Body of pancreas (tissue), 4 donors: ENCODE results near the gene CMIP. TPM values are rescaled to one million over a fixed set of nuclear protein-coding genes. Genes with fewer than 3 reads are reported as not detected.
A peak's percentile ranks its signal among the peaks of the same experiment; 100 is the strongest.

ENCODE experiments used
- ATAC-seq: fragments of 150-250 bp; one replicate; pipeline ENCODE4 v1.9.1; 2016
- DNase-seq, 4 donors: peaks; one replicate each; pipeline ENCODE4 v3.0.0-alpha.2; 2019
- H3K27ac ChIP-seq, 4 donors: fragments of 200-600 bp; sonication (generic); 1 replicate in 3 of 4; 2 replicates in 1 of 4; pipeline versions ENCODE4 v1.5.1 to v1.6.1; 2016 to 2019; ENCODE audit warnings: mild to moderate bottlenecking in 1 of 4, mixed read lengths in 1 of 4, moderate library complexity in 1 of 4
- H3K27me3 ChIP-seq, 2 donors: fragments of 200-600 bp; sonication (generic); one replicate each; pipeline ENCODE4 v1.6.0; 2016; ENCODE audit warnings: mild to moderate bottlenecking in 1 of 2
- H3K36me3 ChIP-seq, 2 donors: fragments of 200-600 bp; sonication (generic); replicated peaks in 1 of 2; 2 replicates each; pipeline ENCODE4 v1.5.1; 2016; ENCODE audit warnings: low read depth in 2 of 2; ENCODE audit not compliant: insufficient read depth in 1 of 2
- H3K4me1 ChIP-seq: fragments of 200-600 bp; sonication (generic); one replicate; pipeline ENCODE4 v1.6.0; 2016
- H3K4me3 ChIP-seq, 2 donors: fragments of 200-600 bp; sonication (generic); 1 replicate in 1 of 2; 2 replicates in 1 of 2; pipeline ENCODE4 v1.5.1; 2016 to 2019
- H3K9me3 ChIP-seq, 3 donors: fragments of 200-600 bp; sonication (generic); 1 replicate in 2 of 3; 2 replicates in 1 of 3; pipeline ENCODE4 v1.5.1; 2016
- POLR2A ChIP-seq, 3 donors: fragments of 450-650 bp; IDR thresholded peaks; one replicate each; pipeline ENCODE4 v1.6.1; 2016; ENCODE audit warnings: antibody characterized with exemption in 3 of 3, mild to moderate bottlenecking in 2 of 3
- WGBS, 2 donors: methylation state at CpG; one replicate each; pipeline ENCODE4 v1.1.5; 2017; 5-methylcytosine and 5-hydroxymethylcytosine counted together
- intact Hi-C: fragments of 100-400 bp; cut with DNase I; formaldehyde crosslinking; loops from one replicate; pipeline ENCODE4 v1.15.1; 2023
- total RNA-seq, 2 donors: library from RNA; depleted of rRNA; stranded (reverse); fragments of >200 nt; gene quantifications; one replicate each; pipeline ENCODE4 v1.1.0, GENCODE V29; 2016
- TF ChIP-seq, protein P1 (sequence below), 7 experiments: fragments of 450-650 bp in 4 of 7; fragments of 200-600 bp in 3 of 7; sonication (generic) in 3 of 7; IDR thresholded peaks; one replicate each; pipeline ENCODE4 v1.5.1; 2016 to 2019; ENCODE audit warnings: antibody characterized with exemption in 7 of 7

CMIP gene
- total RNA-seq, 2 donors from 2014 or later: 18.7 to 18.8 TPM

DNA sequence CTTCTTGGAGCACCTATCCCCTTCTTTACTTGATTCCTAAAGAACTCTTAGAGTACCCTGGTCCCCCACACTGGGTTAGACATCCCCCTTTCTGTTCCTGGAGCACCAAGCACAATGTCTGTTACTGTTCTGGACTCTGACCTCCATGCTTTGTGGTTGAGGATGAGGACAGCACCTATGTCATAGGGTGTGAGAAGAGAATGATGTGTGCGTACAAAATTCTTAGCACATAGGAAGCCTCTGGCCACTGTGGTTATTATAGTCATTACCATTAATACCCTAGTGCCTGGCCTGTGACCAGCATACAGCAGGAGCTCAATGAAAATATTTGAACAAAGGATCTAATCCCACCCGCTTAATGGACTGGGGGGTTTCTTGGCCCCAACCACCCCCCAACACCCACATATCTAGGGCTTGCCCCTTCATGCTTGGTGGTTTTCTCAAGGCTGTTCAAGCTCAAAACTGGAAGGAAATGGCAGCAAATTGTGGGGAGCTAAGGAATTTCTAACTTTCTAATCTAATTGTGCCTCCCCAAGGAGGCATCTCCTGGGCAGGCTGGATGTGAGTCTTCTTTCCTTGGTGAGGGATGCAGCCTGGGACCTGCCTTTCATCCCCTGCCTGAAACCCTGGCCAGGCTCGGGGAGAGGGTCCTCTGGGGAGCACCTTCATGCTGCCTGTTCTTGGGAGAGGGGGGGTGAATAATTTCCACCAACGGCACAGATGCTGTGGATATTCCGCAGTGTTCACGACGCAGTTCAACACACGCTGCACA is 1.5 kb upstream of the CMIP start:
- intact Hi-C loops: no loop called here
- no peak for ATAC-seq
- no peaks in the 10 kb centered on the region for H3K27me3 ChIP-seq
- no peak for DNase-seq
- H3K4me1 ChIP-seq: peaks cover 21% of the 10 kb centered on the region
- no peaks in the 10 kb centered on the region for H3K36me3 ChIP-seq
- H3K27ac ChIP-seq: peak overlapping the region in 3 of 4 donors; percentile 60 to 78 (median 68)
- WGBS, 2 donors: 71 to 81% methylated on average over 8 of the region's 8 CpGs
- H3K4me3 ChIP-seq: no peak overlapping the region
- TF ChIP-seq, protein P1, sequence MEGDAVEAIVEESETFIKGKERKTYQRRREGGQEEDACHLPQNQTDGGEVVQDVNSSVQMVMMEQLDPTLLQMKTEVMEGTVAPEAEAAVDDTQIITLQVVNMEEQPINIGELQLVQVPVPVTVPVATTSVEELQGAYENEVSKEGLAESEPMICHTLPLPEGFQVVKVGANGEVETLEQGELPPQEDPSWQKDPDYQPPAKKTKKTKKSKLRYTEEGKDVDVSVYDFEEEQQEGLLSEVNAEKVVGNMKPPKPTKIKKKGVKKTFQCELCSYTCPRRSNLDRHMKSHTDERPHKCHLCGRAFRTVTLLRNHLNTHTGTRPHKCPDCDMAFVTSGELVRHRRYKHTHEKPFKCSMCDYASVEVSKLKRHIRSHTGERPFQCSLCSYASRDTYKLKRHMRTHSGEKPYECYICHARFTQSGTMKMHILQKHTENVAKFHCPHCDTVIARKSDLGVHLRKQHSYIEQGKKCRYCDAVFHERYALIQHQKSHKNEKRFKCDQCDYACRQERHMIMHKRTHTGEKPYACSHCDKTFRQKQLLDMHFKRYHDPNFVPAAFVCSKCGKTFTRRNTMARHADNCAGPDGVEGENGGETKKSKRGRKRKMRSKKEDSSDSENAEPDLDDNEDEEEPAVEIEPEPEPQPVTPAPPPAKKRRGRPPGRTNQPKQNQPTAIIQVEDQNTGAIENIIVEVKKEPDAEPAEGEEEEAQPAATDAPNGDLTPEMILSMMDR (IDR thresholded peaks at IDR 0.05): no peak
- TF ChIP-seq POLR2A (IDR thresholded peaks at IDR 0.05): no peak
- H3K9me3 ChIP-seq: no peaks in the 10 kb centered on the region

DNA sequence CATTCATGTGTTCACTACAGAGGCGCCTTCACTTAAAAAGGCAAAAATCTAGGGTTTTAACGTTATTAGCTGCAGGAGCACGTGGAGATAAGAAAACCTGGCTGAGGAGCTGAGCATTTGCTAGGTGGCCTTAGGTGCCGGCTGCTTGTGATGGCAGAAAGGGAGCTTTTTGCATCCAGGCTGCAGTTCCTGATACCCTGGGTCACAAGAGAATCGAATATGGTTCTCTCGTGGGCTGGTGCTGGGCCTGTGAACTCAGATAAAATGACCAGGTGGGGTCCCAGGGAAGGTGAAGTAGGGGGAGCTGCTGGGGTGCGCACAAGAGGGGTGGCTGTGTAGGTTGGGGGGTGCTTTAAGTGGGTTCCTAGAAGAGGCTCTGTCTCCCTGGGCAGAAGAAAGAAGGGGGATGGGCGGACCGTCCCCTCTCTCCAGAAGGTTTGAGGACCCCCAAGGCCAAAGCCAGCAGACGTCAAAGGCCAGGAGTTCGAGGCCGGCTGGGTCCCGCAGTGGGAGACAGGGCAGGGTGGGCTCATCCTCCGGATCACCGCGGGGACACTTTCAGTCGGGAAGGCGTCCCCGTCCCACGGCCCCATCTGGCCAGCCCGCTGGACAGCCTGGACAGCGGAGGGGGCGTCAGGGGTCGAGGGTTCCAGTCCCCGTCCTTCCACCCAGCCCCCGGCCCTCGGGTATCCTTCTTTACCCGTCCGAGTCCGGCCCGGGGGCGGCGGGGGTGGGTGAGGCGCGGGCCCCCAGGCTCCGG is 740 bp upstream of the CMIP start:
- Histone ChIP-seq H3K9me3 (no peaks in the 10 kb centered on the region), H3K36me3 (no peaks in the 10 kb centered on the region), H3K27ac (peak overlapping the region; percentile 6 to 78 (median 64)), H3K27me3 (no peaks in the 10 kb centered on the region), H3K4me1 (peaks cover 29% of the 10 kb centered on the region), H3K4me3 (no peak overlapping the region)
- DNase-seq (peak; percentile 29 to 55 (median 38)), ATAC-seq (peak; percentile 8)
- no peak for TF ChIP-seq POLR2A (IDR thresholded peaks at IDR 0.05)
- TF ChIP-seq, protein P1 (IDR thresholded peaks at IDR 0.05): no peak
- intact Hi-C loops: no loop called here
- 10 to 26% methylated on average over 9 to 36 of the region's 36 CpGs for WGBS, 2 donors

DNA sequence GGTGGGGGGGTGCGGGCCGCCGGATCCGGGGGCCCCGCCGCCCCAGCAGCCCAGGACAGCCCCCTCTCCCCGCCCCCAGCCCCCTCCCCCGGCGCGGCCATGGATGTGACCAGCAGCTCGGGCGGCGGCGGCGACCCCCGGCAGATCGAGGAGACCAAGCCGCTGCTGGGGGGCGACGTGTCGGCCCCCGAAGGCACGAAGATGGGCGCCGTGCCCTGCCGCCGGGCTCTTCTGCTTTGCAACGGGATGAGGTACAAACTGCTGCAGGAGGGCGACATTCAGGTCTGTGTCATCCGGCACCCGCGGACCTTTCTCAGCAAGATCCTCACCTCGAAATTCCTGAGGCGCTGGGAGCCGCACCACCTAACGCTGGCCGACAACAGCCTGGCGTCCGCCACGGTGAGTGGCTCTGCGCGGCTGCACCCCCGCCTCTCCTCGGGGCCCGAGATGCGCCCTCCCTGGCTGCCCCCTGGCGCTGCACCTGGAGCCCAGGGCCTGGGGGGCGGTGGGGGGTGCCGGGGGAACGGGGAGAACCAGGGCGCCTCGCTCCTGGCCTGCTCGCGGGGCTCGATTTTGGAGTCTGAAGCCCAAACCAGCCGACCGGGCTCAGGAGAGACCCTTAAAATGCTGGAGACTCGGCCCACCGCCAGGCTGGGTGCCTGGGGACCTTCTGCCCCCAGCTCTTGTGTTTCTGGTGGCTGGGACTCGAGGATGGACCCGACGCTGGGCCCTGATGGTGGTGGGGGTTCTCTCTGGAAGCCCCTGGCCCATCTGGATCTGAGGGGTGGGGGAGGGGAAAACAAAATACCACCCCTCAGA is 744 bp downstream of the CMIP start:
- DNase-seq (peak; percentile 56 to 62 (median 60)), ATAC-seq (peak; percentile 34)
- H3K4me3 ChIP-seq: peak overlapping the region; percentile 35 to 66
- H3K27ac ChIP-seq: peak overlapping the region; percentile 71 to 91 (median 88)
- H3K27me3 ChIP-seq: no peaks in the 10 kb centered on the region
- peaks cover 43% of the 10 kb centered on the region for H3K4me1 ChIP-seq
- no peaks in the 10 kb centered on the region for H3K9me3 ChIP-seq
- intact Hi-C loops: no loop called here
- 0 to 1% methylated on average over 3 to 43 of the region's 62 CpGs for WGBS, 2 donors
- TF ChIP-seq, protein P1 (IDR thresholded peaks at IDR 0.05): peak in 2 of 7 experiments; percentile 7 to 23
- TF ChIP-seq POLR2A (IDR thresholded peaks at IDR 0.05): peak in 2 of 3 donors; percentile 40 to 48
- H3K36me3 ChIP-seq: no peaks in the 10 kb centered on the region

DNA sequence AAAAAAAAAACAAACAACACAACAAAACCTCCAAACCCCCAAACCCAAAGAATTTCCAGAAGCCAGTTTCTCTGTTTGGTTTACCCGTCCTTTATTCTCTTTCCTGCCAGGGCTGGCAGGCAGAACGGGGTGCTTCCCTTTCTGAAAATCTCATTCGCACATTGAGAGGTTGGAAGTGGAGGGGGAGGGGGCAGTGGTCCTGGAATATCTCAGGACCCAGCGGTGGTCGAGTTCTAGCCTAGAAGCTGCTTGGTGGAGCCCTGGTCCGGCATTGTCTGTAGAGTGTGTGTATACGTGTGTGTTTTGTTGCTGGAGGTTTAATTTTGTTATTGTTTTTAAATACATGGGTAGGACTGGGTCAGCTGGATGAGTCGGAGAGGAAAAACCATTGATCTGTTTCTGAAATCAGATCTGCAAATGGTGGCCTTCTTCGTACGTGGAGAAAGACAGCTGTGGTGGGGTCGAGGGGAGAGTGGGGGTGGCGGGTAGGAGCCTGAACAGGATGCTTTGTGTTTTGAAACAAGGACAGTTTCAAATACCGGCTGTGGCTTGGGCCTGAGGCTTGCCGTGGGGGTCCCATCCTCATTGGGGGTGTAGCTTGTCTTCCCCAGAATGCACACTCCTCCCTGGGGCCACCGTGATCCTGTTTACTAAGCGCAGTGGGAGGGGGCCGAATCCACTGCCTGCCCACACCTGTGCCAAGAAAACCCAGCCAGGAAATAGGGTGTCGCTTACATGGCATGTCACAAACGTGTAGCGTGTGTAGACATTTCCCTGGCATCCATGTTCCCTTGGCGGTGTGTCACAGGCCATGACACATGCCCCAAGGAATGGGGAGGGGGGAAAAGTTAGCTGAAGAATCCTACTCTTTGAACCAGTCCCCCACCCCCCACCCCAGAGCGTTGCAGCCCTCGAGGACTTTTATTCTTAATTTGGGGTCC is 1.6 kb downstream of the CMIP start:
- Histone ChIP-seq H3K36me3 (no peaks in the 10 kb centered on the region), H3K9me3 (no peaks in the 10 kb centered on the region), H3K4me3 (peak overlapping the region; percentile 35 to 66), H3K4me1 (peaks cover 44% of the 10 kb centered on the region), H3K27me3 (no peaks in the 10 kb centered on the region), H3K27ac (peak overlapping the region; percentile 71 to 91 (median 88))
- intact Hi-C loops: no loop called here
- WGBS, 2 donors: 4 to 13% methylated on average over 21 to 23 of the region's 23 CpGs
- DNase-seq (peak; percentile 52 to 88 (median 77)), ATAC-seq (no peak)
- TF ChIP-seq POLR2A (IDR thresholded peaks at IDR 0.05): peak in 2 of 3 donors; percentile 33 to 36
- TF ChIP-seq, protein P1 (IDR thresholded peaks at IDR 0.05): no peak
